IMR-90 (cell line): ENCODE data around the gene FAM20C.
"Not testable (repeated sequence)": the region's sequence is repeated elsewhere in the genome, so short reads cannot be mapped to it uniquely, and the experiment has no call there.

Experiments
- BHLHE40 ChIP-seq: fragments of 150-350 bp; IDR thresholded peaks from 2 replicates; pipeline ENCODE4 v1.6.1; 2016; ENCODE audit warnings: mild to moderate bottlenecking, low read depth, low read length
- CEBPB ChIP-seq: IDR thresholded peaks from 2 replicates; pipeline ENCODE4 v1.6.1; 2012; ENCODE audit warnings: low read depth, low read length, improper control_type of control experiment
- CTCF ChIP-seq: conservative IDR thresholded peaks from 2 replicates; pipeline ENCODE4 v1.5.1; 2012; ENCODE audit warnings: mild to moderate bottlenecking, low read depth, low read length, improper control_type of control experiment
- MAFK ChIP-seq: IDR thresholded peaks from 2 replicates; pipeline ENCODE4 v1.6.1; 2012; ENCODE audit warnings: low read depth, low read length, improper control_type of control experiment
- NFE2L2 ChIP-seq: fragments of 150-350 bp; IDR thresholded peaks from 2 replicates; pipeline ENCODE4 v1.6.1; 2016; ENCODE audit warnings: low read depth, mild to moderate bottlenecking, low read length
- POLR2A ChIP-seq: IDR thresholded peaks from 2 replicates; pipeline ENCODE4 v1.6.1; 2012; ENCODE audit warnings: mild to moderate bottlenecking, low read depth, low read length
- RAD21 ChIP-seq: IDR thresholded peaks from 2 replicates; pipeline ENCODE4 v1.6.1; 2012; ENCODE audit warnings: low read length, improper control_type of control experiment
- RCOR1 ChIP-seq: IDR thresholded peaks from 2 replicates; pipeline ENCODE4 v1.6.1; 2012; ENCODE audit warnings: mild to moderate bottlenecking, low read length, improper control_type of control experiment; ENCODE audit not compliant: insufficient replicate concordance
- SMC3 ChIP-seq: fragments of 150-350 bp; IDR thresholded peaks from 2 replicates; pipeline ENCODE4 v1.6.1; 2016; ENCODE audit warnings: low read depth, mild to moderate bottlenecking, antibody characterized with exemption, low read length, moderate library complexity
- USF2 ChIP-seq: fragments of 150-350 bp; IDR thresholded peaks from 2 replicates; pipeline ENCODE4 v1.6.1; 2017; ENCODE audit warnings: mild to moderate bottlenecking, antibody characterized with exemption, low read length, low read depth

- peak; percentile 35 for TF ChIP-seq CTCF
- TF ChIP-seq POLR2A, RAD21, BHLHE40, RCOR1, MAFK, CEBPB, USF2, SMC3, NFE2L2: not testable (repeated sequence)
These were observed 71.3 kb downstream of the FAM20C start for GRCh38 chr7:263483-264351.
